Muscle of leg (tissue), 11 donors: ENCODE results near the gene OR2A25. TPM values are rescaled to one million over a fixed set of nuclear protein-coding genes. Genes with fewer than 3 reads are reported as not detected.

ENCODE experiments used
- DNase-seq: peaks from one replicate; pipeline ENCODE4 v3.0.0; 2013
- H3K27ac ChIP-seq: one replicate; pipeline ENCODE4 v1.5.1; 2013; ENCODE audit warnings: mild to moderate bottlenecking, low read length, control low read depth
- H3K27me3 ChIP-seq: one replicate; pipeline ENCODE4 v1.6.1; 2013; ENCODE audit warnings: low read length; ENCODE audit not compliant: control insufficient read depth, insufficient read depth
- H3K36me3 ChIP-seq: one replicate; pipeline ENCODE4 v1.6.1; 2013; ENCODE audit warnings: low read length; ENCODE audit not compliant: control insufficient read depth, insufficient read depth
- H3K4me1 ChIP-seq: one replicate; pipeline ENCODE4 v1.6.1; 2013; ENCODE audit warnings: low read length; ENCODE audit not compliant: control insufficient read depth, insufficient read depth
- H3K4me3 ChIP-seq: one replicate; pipeline ENCODE4 v1.5.1; 2013; ENCODE audit warnings: low read length, control low read depth
- H3K9me3 ChIP-seq: replicated peaks from 2 replicates; pipeline ENCODE4 v1.6.1; 2013; ENCODE audit warnings: low read depth, low read length; ENCODE audit not compliant: control insufficient read depth
- WGBS: methylation state at CpG from one replicate; pipeline ENCODE4 v1.1.5; 2013; ENCODE audit warnings: missing lambda C conversion rate; ENCODE audit not compliant: insufficient coverage; 5-methylcytosine and 5-hydroxymethylcytosine counted together
- polyA plus RNA-seq, 8 donors: library from polyadenylated mRNA; unstranded; fragments of 120-200 nt; gene quantifications; one replicate each; pipeline versions ENCODE4 v1.2.1 to v1.2.3, GENCODE V29; 2013; ENCODE audit warnings: inconsistent platforms in 1 of 8, low replicate concordance in 1 of 8; ENCODE audit not compliant: insufficient read length in 8 of 8, insufficient read depth in 1 of 8
- total RNA-seq: library from RNA; stranded (reverse); fragments of 120-200 nt; gene quantifications from one replicate; pipeline ENCODE4 v1.2.4, GENCODE V29; 2013

OR2A25 gene
- total and polyA plus RNA-seq, 9 donors: 0.08 TPM; not detected in 8

GRCh38 chr7:144109283-144109682 is 39.7 kb downstream of the OR2A25 start, which contains the start of gene OR2A2:
TSS of gene OR2A2 (plus strand) at chr7:144109583. CDS start at chr7:144109583, 0 bp downstream.
- DNase-seq: no peak
- H3K27me3 ChIP-seq: no peaks in the 10 kb centered on the region
- H3K36me3 ChIP-seq: no peaks in the 10 kb centered on the region
- no peak within 1 kb of the TSS for H3K27ac ChIP-seq
- no peaks in the 10 kb centered on the region for H3K4me1 ChIP-seq
- no CpG with 5 or more reads among the region's 2 CpGs for WGBS
- H3K4me3 ChIP-seq: no peak within 1 kb of the TSS
- H3K9me3 ChIP-seq: no peaks in the 10 kb centered on the region

GRCh38 chr7:144110272-144110671 is 40.7 kb downstream of the OR2A25 start:
- Histone ChIP-seq H3K4me1 (no peaks in the 10 kb centered on the region), H3K27ac (no peak overlapping the region), H3K36me3 (no peaks in the 10 kb centered on the region), H3K27me3 (no peaks in the 10 kb centered on the region), H3K4me3 (no peak overlapping the region), H3K9me3 (no peaks in the 10 kb centered on the region)
- DNase-seq: no peak
- WGBS: 88% methylated on average over 2 of the region's 5 CpGs

- Histone ChIP-seq H3K27ac (no peak overlapping the region), H3K9me3 (no peaks in the 10 kb centered on the region), H3K27me3 (no peaks in the 10 kb centered on the region), H3K4me3 (no peak overlapping the region), H3K4me1 (no peaks in the 10 kb centered on the region), H3K36me3 (no peaks in the 10 kb centered on the region)
- no peak for DNase-seq
- WGBS: no CpG with 5 or more reads among the region's 1 CpG
These were observed 44.0 kb downstream of the OR2A25 start for GRCh38 chr7:144113651-144114050.

- DNase-seq: no peak
- H3K36me3 ChIP-seq: no peaks in the 10 kb centered on the region
- H3K27ac ChIP-seq: no peak overlapping the region
- H3K27me3 ChIP-seq: no peaks in the 10 kb centered on the region
- no peaks in the 10 kb centered on the region for H3K9me3 ChIP-seq
- no peaks in the 10 kb centered on the region for H3K4me1 ChIP-seq
- no peak overlapping the region for H3K4me3 ChIP-seq
- WGBS: 58% methylated on average over 3 of the region's 8 CpGs
These were observed 48.7 kb downstream of the OR2A25 start for GRCh38 chr7:144118341-144118740.

GRCh38 chr7:144122876-144123275 is 53.3 kb downstream of the OR2A25 start, which contains the start of gene OR2A14:
TSS of gene OR2A14 (plus strand) at chr7:144123176. CDS start at chr7:144129113, 5,937 bp downstream.
- H3K4me1 ChIP-seq: no peaks in the 10 kb centered on the region
- WGBS: no CpG with 5 or more reads among the region's 1 CpG
- DNase-seq: no peak
- no peak within 1 kb of the TSS for H3K27ac ChIP-seq
- no peak within 1 kb of the TSS for H3K4me3 ChIP-seq
- no peaks in the 10 kb centered on the region for H3K9me3 ChIP-seq
- H3K36me3 ChIP-seq: no peaks in the 10 kb centered on the region
- H3K27me3 ChIP-seq: no peaks in the 10 kb centered on the region

Other genes starting within 250 kb of the OR2A25 start
- gene TCAF1, start 167.6 kb upstream of the OR2A25 start, total RNA-seq: 129 TPM
- gene TCAF1, start 167.6 kb upstream of the OR2A25 start, polyA plus RNA-seq: 100 to 1,000 TPM; 104 to 186 (median 166) TPM
- not detected for gene OR2F2, start 134.6 kb upstream of the OR2A25 start, total RNA-seq
- not detected for gene OR2F2, start 134.6 kb upstream of the OR2A25 start, polyA plus RNA-seq
- gene OR2F1, start 115.0 kb upstream of the OR2A25 start, total RNA-seq: not detected
- gene OR2F1, start 115.0 kb upstream of the OR2A25 start, polyA plus RNA-seq: under 1 TPM in 2 of 8 donors, not detected in 6; 0.12 to 0.32 TPM
- not detected for gene OR6B1, start 69.5 kb upstream of the OR2A25 start, total RNA-seq
- gene OR6B1, start 69.5 kb upstream of the OR2A25 start, polyA plus RNA-seq: under 1 TPM in 1 of 8 donors, not detected in 7; 0.04 TPM
- not detected for gene OR2A5, start 20.9 kb upstream of the OR2A25 start, total RNA-seq
- under 1 TPM in 2 of 8 donors, not detected in 6; 0.01 to 0.03 TPM for gene OR2A5, start 20.9 kb upstream of the OR2A25 start, polyA plus RNA-seq
- gene OR2A12, start 16.5 kb downstream of the OR2A25 start, total RNA-seq: not detected
- gene OR2A12, start 16.5 kb downstream of the OR2A25 start, polyA plus RNA-seq: not detected
- not detected for gene OR2A2, start 39.8 kb downstream of the OR2A25 start, total RNA-seq
- not detected for gene OR2A2, start 39.8 kb downstream of the OR2A25 start, polyA plus RNA-seq
- gene OR2A14, start 53.4 kb downstream of the OR2A25 start, total RNA-seq: not detected
- not detected for gene OR2A14, start 53.4 kb downstream of the OR2A25 start, polyA plus RNA-seq
- gene CTAGE4, start 113.7 kb downstream of the OR2A25 start, total RNA-seq: 0.09 TPM
- 1 to 10 TPM in 3 of 8 donors, under 1 TPM in 3, not detected in 2; 0.49 to 1.7 (median 0.99) TPM for gene CTAGE4, start 113.7 kb downstream of the OR2A25 start, polyA plus RNA-seq
- 0.80 TPM for gene ARHGEF35, start 126.0 kb downstream of the OR2A25 start, total RNA-seq
- 1 to 10 TPM; 1.3 to 3.3 (median 1.9) TPM for gene ARHGEF35, start 126.0 kb downstream of the OR2A25 start, polyA plus RNA-seq
- 0.04 TPM for gene OR2A42, start 169.8 kb downstream of the OR2A25 start, total RNA-seq
- under 1 TPM; 0.13 to 0.65 (median 0.34) TPM for gene OR2A42, start 169.8 kb downstream of the OR2A25 start, polyA plus RNA-seq
- gene OR2A7, start 195.0 kb downstream of the OR2A25 start, total RNA-seq: 0.44 TPM
- gene OR2A7, start 195.0 kb downstream of the OR2A25 start, polyA plus RNA-seq: 1 to 10 TPM in 6 of 8 donors, under 1 TPM in 2; 0.75 to 2.7 (median 1.3) TPM
- 1.1 TPM for gene CTAGE8, start 199.5 kb downstream of the OR2A25 start, total RNA-seq
- gene CTAGE8, start 199.5 kb downstream of the OR2A25 start, polyA plus RNA-seq: 1 to 10 TPM in 2 of 8 donors, under 1 TPM in 4, not detected in 2; 0.24 to 2.1 (median 0.60) TPM
- 0.13 TPM for gene OR2A1, start 242.6 kb downstream of the OR2A25 start, total RNA-seq
- gene OR2A1, start 242.6 kb downstream of the OR2A25 start, polyA plus RNA-seq: under 1 TPM; 0.07 to 0.82 (median 0.27) TPM